ENCODE measurements around the gene SYNPO.

Gene SYNPO

DNA sequence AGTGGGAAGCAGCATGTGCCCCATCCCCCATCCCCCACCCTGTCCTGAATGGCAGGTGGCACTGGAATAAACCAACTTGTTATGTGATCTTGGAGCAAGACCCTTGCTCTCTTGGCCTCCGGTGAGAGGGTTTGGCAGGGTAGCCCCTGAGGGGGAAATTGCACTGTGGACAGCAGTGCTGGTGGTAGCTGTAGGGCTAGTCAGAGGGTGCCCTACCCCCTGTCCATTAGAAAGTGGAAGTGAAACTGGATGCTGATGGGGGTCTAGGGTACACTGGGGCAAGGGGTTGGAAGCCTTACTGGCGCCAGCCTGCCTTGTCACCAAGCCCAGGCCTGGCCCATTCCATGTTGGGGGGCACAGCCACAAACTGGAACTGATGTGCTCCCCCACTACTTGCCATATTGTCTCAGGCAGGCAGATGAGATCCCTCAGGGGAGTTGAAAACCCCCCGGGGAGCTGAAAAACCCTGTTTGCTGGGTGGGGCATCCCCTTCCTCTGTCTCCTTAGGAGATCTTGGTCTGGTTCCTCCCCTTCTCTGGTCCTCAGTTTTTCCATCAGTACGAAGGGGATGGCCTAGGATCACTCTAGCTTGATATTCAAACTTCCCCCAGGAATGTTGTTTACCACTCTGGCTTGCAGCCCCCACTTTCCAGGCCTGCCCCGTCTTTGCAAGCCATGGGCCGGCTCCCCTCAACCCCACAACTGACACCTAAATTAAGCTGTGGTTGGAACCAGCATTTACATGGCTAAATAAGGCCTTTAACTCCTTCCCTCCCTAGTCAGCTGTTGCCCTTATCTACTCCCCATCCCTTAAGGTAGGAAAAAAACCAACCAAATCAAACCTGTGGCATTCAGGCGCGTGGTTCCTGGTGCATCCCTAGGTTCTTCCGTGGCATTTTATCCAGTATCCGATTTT lies 14.4 kb upstream of the SYNPO start:
- no peak for DNase-seq (ENCODE audit: low spot score)

- peak; percentile 55 for DNase-seq (ENCODE audit: low spot score)
Observed at GRCh38 chr5:150626853-150627276, 13.6 kb upstream of the SYNPO start.

- DNase-seq (ENCODE audit: low spot score) = peak; percentile 77
Observed at GRCh38 chr5:150627731-150628545, 12.5 kb upstream of the SYNPO start.

GRCh38 chr5:150628936-150629485 lies 11.4 kb upstream of the SYNPO start:
- no peak for DNase-seq (ENCODE audit: low spot score)

- no peak for DNase-seq (ENCODE audit: low spot score)
Observed at GRCh38 chr5:150630016-150630415, 10.4 kb upstream of the SYNPO start.

DNA sequence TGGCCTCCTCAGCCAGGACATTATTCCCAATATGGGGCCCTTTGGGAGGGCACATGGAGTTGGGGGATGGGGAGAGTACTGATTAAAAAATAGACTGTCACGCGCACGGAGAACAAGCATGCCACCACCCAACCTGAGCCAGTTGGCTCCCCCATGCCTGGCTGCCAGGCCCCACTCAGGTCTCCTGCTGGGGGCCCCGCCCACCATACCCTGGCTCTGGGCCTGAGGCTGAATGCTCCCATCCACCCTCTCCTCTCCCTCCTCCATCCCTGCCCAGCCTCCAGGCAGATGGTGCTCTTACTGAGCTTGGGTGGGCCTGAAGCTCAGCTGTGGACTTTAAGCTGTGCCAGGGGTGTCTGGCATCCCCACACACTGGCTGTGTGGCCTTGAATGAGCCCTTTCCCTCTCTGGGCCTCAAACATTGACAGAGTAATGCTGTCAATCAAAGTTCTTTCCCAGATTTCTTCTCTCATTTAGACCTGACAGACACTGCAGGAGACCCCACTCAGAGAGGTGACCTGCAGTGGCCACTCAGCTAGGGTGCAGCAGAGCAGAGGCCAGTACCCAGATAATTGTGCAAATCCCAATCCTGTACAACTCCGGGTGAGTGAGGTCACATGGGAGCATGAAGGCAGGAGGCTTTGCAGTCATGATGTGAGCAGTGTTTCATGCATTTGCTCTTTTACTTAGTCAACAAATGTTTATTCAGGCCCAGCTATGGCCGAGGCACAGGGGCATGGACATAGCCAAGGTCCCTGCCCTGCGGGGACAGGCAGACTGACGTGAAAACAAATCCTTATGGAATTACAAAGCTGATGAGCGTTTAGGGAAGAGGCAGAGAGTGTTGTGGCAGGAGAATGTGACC lies 9.8 kb upstream of the SYNPO start:
- DNase-seq (ENCODE audit: low spot score) = no peak

GRCh38 chr5:150631326-150631701 lies 9.1 kb upstream of the SYNPO start:
- DNase-seq (ENCODE audit: low spot score) = no peak

DNA sequence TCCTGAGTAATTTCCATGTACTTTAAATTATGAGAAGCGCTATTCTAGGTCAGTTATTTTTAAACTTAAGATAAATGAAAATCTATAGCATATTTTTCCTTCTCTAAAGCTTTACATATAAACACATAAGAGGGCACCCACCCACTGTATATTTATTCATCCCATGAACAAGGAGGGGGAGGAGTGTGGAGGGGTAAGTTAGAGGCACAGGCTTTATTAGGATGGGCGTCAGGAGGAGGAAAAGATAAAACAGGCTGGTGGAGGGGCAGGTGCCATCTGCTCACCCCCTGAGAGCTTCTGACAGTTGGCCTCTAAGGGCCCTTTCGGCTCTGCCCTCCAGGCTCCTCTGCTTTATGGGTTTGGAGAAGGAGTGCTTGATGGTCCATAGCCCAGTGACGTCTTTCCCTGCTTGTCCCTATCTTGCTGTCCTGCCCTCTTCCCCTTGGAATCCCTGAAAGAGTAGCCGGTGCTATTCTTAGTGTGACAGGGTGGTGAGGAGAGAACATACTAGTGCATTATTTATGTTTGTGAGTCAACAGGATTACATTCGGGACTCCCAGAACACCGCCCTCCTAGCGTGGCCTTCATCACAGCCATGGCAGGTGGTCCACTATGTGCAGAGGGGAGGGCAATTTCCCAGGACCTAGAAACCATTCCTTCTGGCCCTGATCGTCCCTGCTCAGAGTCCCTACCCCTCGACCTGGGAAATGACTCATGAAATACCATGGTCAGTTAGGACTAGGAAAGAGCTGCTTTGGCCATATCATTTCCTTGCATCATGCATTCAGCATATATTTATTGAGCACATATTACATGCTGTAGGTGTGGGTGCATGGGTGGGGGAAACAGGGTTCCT lies 7.9 kb upstream of the SYNPO start:
- no peak for DNase-seq (ENCODE audit: low spot score)

DNA sequence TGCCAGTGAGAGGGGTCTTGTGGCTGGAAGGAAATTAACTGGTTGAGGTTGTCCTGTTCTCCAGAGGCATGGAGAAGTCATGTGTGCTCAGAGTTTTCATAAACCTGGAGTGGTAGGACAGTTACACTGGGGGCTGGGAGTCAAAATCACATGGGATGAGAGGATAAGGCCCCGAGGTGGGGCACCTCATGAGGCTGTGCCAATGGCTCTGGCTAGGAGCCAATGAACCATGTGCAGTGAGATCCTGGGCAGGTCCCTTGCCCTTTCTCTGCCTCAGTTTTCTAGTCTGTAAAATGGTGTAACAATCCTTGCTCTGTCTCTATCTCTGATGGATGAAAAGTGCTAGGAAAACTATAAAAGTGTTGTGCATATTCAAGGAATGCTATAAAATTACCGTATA lies 7.0 kb upstream of the SYNPO start:
- no peak for DNase-seq (ENCODE audit: low spot score)

DNA sequence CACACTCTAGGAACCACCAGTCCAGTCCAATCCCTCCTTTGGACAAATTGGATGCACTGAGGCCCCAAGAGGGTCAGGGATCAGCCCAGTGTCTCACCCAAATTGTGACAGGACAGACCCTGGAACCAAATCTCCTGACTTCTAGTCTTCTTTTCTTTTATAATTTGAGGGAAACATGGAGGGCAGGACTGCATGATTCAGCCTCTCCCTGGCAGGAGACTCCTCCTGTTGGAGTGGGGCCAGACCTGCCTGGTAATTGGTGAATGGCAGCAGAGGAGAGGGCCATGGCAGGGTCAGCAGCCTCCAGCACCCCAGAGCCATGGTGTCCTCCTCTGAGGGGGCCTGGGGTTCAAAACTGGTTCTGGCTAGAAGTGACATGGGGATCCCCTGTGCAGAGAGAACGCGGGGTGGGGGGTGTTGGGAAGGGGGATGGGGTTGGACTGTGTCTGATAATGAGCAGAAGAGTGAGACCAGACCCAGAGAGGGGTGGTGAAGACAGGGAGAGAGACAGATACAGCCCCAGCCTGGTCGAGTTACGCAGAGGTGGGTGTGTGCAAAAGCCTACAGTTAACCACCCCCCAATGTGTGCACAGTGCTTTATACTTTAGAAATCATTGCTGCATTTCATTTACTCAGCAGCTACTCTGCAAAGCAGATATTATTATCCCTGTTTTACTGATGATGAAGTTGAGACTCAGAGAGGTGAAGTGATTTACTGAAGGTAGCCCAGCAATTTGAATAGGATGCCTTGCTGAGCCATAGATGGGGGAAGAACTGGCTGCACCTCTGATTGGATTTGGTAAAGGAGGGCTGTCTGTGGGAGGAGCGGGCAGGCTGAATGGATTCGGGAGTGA lies 3.8 kb upstream of the SYNPO start:
- DNase-seq (ENCODE audit: low spot score) = peak; percentile 56

GRCh38 chr5:150637245-150638052 lies 3.0 kb upstream of the SYNPO start:
- DNase-seq (ENCODE audit: low spot score) = peak; percentile 89

DNA sequence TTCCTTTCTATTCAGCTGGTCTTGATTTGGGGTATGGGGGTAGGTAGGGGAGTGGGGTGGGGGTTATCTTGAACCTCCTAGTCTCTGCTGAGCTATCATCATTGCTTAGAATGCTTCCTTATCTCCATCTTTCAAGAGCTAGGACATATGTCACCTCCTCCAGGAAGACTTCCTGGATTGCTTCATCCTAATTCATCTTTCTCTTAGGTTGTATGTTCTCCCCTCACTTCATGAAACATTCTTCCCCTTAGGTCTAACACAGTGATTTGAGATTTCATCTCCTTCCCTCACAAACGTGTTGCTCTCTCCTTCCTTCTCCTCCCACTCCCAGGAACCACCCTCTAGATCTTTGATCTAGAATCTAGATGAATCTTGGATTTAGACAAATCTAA lies 2.4 kb upstream of the SYNPO start:
- DNase-seq (ENCODE audit: low spot score) = no peak

GRCh38 chr5:150638488-150639376 lies 1.7 kb upstream of the SYNPO start:
- no peak for DNase-seq (ENCODE audit: low spot score)

DNA sequence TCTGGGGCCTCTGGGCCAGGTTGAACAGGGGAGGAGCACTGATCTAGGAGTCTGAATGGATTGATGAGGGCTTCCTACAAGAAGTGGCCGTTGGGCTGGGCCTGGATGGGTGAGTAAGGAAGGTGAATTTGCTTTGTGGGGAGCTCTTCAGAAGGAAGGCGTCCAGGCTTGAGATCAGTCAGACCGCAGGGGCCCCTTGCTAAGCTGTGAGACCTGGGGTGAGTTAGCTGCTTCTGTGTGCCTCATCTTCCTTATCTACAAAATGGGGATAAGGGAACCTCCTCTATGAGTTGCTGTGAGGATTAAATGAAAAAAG lies 1.1 kb upstream of the SYNPO start:
- DNase-seq (ENCODE audit: low spot score) = no peak

- no peak for DNase-seq (ENCODE audit: low spot score)
Observed at GRCh38 chr5:150639751-150640150, 709 bp upstream of the SYNPO start.

GRCh38 chr5:150641006-150641570 lies 628 bp downstream of the SYNPO start:
- no peak for DNase-seq (ENCODE audit: low spot score)

DNA sequence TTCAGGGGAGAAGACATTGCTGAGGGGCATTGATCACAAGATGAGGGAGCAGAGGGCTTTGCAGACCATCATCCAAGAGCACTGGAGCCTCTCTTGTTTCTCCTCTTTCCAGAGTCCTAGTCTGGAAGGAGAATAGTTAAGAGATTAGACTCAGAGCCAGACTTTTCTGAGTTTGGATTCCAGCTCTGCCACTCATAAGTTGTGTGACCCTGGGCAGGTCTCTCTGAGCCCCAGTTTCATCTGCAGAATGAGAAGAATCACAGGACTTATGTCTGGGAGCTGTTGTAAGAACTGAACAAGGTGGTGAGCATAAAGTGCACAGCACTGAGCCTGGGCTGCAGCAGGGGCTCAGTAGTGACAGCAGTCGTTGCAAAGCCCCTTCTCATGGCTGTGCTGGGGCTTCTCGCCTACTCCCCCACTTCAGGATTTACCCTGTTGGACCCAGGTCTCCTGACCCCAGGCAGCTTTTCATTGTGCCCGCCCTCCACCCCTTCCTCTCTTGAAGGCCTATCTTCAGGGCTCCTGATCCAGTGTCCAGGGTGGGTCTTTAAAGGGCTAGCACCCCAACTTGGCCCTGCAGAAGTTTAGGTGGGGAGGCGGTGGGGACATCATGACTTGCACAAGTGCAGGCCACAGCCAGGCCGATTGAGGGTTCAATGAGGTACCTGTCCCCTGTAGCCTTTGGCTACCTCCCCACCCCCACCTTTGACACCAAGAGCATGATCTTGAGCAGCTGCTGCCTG lies 1.5 kb downstream of the SYNPO start:
- DNase-seq (ENCODE audit: low spot score) = no peak
